IMR-90 (cell line): ENCODE data around the gene MRPS15.

ENCODE experiments used
- CEBPB ChIP-seq: IDR thresholded peaks from 2 replicates; pipeline ENCODE4 v1.6.1; 2012; ENCODE audit warnings: low read depth, low read length, improper control_type of control experiment
- CHD1 ChIP-seq: IDR thresholded peaks from 2 replicates; pipeline ENCODE4 v1.6.1; 2012; ENCODE audit warnings: low read depth, low read length, improper control_type of control experiment
- CTCF ChIP-seq: conservative IDR thresholded peaks from 2 replicates; pipeline ENCODE4 v1.5.1; 2012; ENCODE audit warnings: mild to moderate bottlenecking, low read depth, low read length, improper control_type of control experiment
- FOS ChIP-seq: fragments of 150-350 bp; IDR thresholded peaks from 2 replicates; pipeline ENCODE4 v1.6.1; 2016; ENCODE audit warnings: low read depth, low read length
- MAZ ChIP-seq: IDR thresholded peaks from 2 replicates; pipeline ENCODE4 v1.6.1; 2012; ENCODE audit warnings: low read depth, mild to moderate bottlenecking, low read length, improper control_type of control experiment, moderate library complexity, borderline replicate concordance
- MXI1 ChIP-seq: IDR thresholded peaks from 2 replicates; pipeline ENCODE4 v1.6.1; 2012; ENCODE audit warnings: low read depth, mild to moderate bottlenecking, low read length, moderate library complexity, borderline replicate concordance
- POLR2A ChIP-seq: IDR thresholded peaks from 2 replicates; pipeline ENCODE4 v1.6.1; 2012; ENCODE audit warnings: mild to moderate bottlenecking, low read depth, low read length
- RAD21 ChIP-seq: IDR thresholded peaks from 2 replicates; pipeline ENCODE4 v1.6.1; 2012; ENCODE audit warnings: low read length, improper control_type of control experiment
- RCOR1 ChIP-seq: IDR thresholded peaks from 2 replicates; pipeline ENCODE4 v1.6.1; 2012; ENCODE audit warnings: mild to moderate bottlenecking, low read length, improper control_type of control experiment; ENCODE audit not compliant: insufficient replicate concordance
- RFX5 ChIP-seq: IDR thresholded peaks from 2 replicates; pipeline ENCODE4 v1.8.0; 2012; ENCODE audit warnings: low read depth, mild to moderate bottlenecking, low read length, moderate library complexity
- USF2 ChIP-seq: fragments of 150-350 bp; IDR thresholded peaks from 2 replicates; pipeline ENCODE4 v1.6.1; 2017; ENCODE audit warnings: mild to moderate bottlenecking, antibody characterized with exemption, low read length, low read depth

- TF ChIP-seq POLR2A (no peak), RAD21 (no peak), CTCF (no peak), MXI1 (no peak), USF2 (no peak), RCOR1 (no peak), FOS (no peak), CHD1 (no peak), CEBPB (no peak), RFX5 (no peak), MAZ (no peak)
Measured at GRCh38 chr1:36479505-36480051, 15.4 kb upstream of the MRPS15 start.
